Measurements from ENCODE around the gene FGFBP2. TPM values are rescaled to one million over a fixed set of nuclear protein-coding genes. Genes with fewer than 3 reads are reported as not detected.
"Not testable (repeated sequence)": the region's sequence is repeated elsewhere in the genome, so short reads cannot be mapped to it uniquely, and the experiment has no call there.

The FGFBP2 gene
- total RNA-seq, 1 donor from 2014 or later: 2.6 TPM

DNA sequence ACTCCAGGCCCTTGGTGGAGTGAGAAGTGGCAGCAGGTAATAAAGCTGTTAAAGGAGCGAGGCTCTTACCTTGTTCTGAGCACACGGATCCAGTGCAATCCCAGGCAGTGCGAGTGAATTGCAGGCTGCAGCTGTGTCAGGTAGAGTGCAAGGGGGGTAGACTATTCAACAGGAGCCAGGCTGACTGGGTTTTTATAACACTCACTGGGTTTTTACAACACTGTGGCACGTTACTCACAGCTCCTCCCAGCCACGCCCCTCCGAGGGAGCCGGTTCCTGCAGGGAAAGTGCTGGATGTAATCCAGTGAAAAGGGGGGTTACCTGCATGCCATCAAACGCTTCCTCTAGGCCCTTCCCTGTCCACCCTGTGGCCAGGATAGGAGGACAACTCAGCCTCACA, 24.8 kb downstream of the FGFBP2 start:
- intact Hi-C loops (cut with DNase I): no loop called here
- DNase-seq (ENCODE audit: low spot score): no peak

DNA sequence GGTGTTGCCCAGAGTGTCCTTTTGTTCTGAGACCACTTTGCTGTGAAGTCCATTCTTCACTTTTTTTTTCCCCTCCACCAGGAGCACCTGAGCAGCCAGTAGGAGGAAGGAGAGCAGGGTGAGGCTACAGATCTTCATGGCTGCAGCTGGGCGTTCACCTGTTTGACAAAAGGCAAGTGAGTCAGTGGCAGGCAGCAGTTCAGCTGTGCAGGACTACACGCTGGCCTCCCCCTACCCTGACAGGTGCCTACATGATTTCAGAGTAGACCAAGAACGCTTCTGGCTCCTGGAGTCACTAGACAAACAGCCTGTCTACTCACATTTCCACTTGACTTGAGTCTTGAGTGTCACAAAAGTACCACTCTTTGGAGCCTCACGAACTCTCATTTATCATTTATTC, 26.5 kb downstream of the FGFBP2 start:
- intact Hi-C loops (cut with DNase I): no loop called here
- DNase-seq (ENCODE audit: low spot score): no peak

DNA sequence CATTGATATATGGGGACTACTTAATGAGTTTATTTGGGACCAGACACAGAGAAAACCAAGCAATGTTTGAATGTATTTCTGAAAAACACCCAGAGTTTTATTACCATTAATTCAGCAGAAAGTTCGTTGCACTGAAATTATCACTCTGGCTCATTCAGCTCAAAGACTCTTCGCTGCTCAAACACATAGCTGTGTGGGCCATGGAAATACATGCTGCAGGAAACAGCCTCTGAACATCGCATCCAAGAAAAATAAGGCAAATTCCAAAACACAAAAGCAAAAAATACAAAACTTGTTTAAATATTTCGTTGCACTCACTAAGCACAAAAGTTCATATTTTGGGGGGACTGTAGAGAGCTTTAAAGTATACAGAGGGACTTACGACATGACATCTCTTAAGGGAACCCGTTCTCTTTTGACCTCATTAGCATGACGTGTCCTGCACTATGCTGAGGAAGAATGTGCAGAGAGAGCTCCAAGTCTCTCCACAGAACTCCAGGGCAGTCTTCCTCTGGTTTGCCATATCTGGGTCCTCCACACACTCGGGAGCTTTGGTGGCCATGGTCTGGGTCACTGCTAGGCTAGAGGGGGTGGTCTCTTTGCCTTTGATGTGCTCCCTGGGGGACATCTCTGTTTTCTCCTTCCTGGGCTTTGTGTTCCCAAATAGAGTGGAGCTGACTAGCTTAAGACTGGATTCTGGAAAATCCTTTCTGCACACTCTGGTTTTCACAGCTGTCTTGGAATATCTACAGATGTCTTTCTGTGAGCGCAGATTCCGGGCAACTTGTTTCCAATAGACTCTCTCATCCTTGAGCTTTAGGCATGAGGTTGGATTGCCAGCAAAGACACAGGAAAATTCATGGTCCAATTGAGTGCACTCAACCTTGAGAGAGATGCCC, 27.2 kb downstream of the FGFBP2 start:
- intact Hi-C loops (cut with DNase I): no loop called here
- DNase-seq (ENCODE audit: low spot score): no peak

DNA sequence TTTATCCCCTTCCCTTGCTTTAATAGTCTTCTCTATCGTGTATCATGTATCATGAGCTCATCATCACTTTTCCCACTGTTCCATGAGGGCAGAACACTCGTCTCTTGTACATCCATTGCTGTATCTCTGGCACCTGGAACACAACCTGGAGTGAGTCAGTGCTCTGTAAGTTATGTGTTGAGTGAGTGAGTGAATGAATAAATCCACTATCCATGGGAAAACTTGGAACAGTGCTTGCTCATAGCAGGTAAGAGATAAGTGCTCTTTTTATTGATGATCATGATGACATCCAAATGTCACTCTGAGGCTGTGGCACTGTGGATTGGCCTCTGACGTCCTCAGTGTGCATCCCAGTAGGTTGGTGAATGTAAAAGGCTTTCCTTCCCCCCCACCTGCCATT, 28.7 kb downstream of the FGFBP2 start:
- DNase-seq (ENCODE audit: low spot score): no peak
- intact Hi-C loops (cut with DNase I): no loop called here

DNA sequence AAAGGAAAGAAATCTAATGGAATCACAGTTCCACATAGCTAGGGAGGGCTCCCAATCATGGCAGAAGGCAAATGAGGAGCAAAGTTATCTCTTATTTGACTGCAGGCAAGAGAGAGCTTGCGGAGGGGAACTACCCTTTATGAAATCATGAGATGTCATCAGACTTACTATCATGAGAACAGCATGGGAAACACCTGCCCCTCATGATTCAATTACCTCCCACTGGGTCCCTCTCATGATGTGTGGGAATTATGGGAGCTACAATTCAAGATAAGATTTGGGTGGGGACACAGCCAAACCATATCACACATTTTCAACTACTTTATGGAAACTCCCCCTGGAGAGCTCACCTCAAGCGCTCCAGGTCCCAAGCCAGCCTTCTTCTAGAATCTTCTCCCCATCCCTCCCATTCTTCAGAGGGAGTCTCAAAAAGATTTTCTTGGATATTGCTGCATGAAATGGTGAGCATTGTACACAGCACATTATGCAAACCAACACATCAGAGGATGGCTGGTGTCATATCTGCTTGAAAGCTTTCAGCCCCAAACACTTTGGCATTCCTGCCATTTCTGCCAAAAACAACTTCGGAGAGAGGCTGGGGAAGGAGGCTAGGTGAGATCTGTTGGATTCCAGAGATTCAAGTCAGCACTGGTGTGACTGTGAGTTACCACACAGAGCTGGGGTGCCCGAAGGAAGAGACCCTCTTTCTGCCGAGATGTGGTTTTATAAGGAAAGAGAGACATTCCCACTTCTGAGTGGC, 31.3 kb downstream of the FGFBP2 start:
- intact Hi-C loops (cut with DNase I): no loop called here
- no peak for DNase-seq (ENCODE audit: low spot score)

DNA sequence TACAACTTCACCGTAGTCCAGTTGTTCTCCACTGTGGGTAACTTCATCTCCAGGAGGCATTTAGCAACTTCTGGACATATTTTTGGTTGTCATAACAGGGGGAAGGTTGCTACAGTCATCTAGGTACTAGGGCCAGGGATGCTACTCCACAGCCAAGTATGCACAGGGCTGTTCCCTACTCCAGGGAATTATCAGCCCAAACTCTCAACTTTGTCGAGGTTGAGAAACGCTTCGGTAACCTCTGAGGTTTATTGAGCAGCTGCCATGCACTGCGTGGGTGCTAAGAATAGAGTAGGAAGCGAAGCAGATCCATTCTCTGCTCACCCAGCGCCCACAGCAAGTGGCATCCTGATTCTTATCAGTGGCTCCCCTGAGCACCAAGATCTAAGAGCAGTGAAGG, 32.7 kb downstream of the FGFBP2 start:
- intact Hi-C loops (cut with DNase I): no loop called here
- no peak for DNase-seq (ENCODE audit: low spot score)

DNA sequence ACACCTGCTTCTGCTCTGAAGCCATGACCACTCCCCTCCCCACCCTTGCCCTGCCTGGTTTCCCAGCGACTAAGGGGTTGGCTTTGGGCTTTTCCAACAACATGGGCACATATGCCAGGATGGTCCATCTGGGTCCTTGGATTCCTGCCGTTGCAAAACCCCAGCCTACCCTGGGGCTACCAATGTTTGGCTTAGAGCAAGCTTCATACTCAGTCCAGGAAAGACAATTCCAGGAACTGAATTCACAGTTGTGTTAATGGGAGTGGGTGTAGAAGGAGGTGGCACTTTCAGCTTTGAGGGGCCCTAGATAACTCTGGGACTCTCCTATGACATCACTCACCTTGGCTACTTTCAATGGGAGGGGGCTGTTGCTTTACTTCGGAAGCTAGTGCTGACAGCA, 33.4 kb downstream of the FGFBP2 start:
- no peak for DNase-seq (ENCODE audit: low spot score)
- intact Hi-C loops (cut with DNase I): no loop called here

DNA sequence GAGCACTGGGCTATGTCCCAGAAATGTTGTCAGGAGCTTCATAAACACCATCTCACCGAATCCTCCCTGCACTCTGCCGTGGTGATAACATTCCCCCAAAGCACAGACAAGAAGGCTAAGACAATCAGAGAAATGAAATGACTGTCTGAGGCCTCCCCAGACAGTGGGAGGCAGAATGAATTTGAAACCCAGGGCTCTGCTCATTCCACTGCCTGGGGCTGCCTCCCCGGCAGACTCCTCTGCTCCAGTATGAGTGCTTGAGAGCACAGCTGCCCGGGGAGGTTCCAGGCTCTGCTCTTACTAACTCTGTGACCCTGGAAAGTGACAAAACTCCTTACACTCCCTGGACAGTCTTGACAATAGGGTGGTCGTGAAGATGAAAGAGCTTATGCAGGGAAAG, 34.1 kb downstream of the FGFBP2 start:
- intact Hi-C loops (cut with DNase I): no loop called here
- no peak for DNase-seq (ENCODE audit: low spot score)

DNA sequence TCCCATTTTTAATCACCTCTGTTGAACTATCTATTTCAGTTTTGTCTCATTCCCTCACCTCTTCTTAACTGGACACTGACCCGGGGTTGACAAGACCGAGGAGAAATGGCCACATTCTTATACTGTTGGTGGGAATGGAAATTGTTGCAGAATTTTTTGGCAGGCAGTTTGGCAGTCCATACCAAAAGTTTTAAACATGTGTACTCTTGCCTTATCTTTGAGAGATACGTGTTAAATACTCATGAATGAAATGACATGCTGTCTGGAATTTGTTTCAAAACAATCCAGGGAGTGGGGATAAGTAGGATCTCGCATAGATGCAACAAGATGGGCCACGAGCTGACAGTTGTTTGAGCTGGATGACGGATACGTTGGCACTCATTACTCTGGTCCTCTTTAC, 36.5 kb downstream of the FGFBP2 start:
- intact Hi-C loops (cut with DNase I): no loop called here
- DNase-seq (ENCODE audit: low spot score): no peak

DNA sequence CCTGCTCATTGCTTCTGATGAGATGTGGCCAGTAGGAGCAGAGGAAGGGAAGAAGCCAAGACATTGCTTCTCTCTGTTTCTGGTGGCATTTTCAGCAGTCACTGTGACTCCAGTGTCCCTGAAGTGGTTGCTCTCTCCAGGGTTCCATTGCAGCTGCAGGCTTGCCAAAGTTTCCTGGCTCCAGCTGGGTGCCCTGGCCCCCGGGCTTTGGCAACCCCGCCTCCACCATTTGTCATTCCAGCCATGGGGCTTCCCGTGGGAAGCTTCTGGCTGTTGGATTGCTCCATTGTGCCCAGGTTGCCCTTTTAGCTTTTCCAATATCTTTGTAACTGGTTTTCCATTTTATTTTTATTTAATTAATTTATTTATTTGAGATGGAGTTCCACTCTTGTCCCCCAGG, 37.1 kb downstream of the FGFBP2 start:
- intact Hi-C loops (cut with DNase I): no loop called here
- DNase-seq (ENCODE audit: low spot score): no peak

DNA sequence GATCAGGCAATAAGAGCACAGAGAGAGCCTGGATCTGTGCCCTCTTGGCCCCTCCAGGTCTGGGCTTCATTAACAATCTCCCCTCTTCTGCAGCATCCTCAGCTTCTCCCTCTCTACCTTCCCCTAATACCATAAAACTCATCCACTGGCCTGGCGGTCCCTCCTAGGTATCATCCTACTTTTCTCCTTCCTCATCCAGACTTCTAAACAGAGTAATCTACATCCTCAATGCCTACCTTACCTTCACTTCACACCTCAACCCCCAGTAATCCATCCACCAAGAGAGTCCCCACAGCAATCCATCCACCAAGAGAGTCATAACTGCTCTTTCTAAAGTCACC, 41.4 kb downstream of the FGFBP2 start:
- no peak for DNase-seq (ENCODE audit: low spot score)
- intact Hi-C loops (cut with DNase I): no loop called here

DNA sequence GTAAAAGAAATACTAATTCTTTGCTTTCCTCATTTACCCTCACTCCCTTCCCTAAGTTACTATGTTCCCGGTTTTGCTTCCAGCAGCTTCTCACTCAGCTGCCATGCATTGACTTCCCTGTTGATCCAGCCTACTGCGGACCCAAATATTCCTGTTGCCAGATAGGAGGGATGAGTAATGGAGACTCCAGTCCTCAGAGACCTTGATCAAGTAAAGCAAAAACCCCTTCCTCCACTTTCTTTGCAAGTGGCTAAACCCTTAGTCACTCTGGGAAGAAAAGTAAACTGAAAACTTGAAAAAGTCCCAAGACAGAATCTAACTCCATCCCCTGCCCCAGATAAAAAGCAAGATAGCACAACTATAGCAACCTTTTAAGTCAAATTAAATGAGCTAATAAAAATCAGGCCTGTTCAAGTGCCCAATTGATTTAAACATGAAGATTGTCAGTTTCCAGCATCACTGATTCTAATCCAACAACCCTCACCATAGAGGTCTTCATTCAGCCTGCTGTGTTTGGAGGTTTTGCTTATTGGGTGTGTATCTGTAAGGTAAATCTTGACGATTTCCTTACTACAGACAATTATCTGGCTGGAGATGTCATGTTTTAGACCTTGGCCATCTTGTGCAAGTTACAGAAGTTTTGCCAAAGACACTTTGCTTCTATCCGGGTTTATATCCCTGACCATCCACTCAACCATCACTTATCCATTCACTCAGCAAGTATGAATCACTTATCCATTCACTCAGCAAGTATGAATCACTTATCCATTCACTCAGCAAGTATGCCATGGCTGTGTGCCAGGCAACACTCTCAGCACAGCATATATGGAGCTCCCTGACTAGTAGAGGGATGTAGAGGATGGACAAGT, 42.0 kb downstream of the FGFBP2 start:
- no peak for DNase-seq (ENCODE audit: low spot score)
- intact Hi-C loops (cut with DNase I): no loop called here

DNA sequence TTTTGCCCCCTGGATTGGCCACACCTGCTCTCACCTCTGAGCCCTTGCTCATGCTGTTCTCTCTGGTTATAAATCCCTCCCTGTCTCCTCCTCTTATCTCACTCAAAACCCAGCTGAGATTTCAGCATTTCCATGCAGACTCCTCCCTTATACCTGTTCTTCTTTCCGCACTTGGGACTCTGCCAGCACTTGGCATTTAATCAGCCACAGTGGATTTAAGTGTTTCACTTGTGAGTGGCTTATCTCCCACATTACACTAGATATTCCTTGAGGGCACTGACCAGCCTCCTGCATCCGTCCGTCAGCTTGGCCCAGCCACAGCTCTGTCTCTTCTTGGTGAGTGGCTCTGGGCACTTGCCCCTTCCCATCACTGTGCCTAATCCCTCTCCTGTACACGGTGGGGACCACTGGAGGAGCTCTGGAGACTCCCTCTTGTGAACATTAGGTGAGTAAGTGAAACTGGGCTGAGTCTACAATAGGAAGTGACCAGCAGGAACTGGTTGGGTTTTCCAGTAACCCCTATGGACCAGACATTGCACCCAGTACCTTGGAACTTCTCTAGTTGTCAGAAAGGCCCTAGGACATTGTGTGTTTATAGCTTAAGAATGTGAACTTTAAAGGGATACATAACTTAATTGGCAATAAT, 44.4 kb downstream of the FGFBP2 start:
- DNase-seq (ENCODE audit: low spot score): no peak
- intact Hi-C loops (cut with DNase I): no loop called here

DNA sequence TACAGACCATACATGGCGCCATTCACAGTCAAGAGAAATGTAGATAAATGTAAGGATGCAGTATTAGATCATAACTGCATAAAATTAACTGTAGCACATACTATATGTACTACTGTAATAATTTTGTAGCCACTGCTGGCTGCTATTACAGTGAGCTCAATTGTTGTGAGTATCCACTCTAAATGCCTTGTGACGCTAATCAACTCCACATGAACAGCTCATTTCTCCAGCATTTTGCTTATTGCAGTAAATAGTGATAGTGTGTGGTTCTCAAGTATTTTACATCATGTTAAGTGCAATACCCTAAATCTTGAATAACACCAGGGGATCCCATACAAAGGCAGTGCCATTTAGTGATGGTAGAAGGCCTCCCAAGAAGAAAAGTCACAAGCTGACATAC, 45.7 kb downstream of the FGFBP2 start:
- no peak for DNase-seq (ENCODE audit: low spot score)
- intact Hi-C loops (cut with DNase I): no loop called here

DNA sequence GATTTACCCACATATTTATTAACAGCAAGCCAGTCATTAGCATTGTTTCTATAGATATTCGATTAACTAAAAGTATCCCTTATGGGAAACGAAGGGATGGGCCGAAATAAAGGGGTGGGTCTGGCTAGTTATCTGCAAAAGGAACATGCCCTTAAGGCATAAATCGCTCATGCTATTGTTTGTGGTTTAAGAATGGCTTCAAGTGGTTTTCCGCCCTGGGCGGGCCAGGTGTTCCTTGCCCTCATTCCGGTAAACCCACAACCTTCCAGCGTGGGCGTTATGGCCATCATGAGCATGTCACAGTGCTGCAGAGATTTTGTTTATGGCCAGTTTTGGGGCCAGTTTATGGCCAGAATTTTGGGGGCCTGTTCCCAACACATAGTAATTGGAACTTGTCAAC, 46.6 kb downstream of the FGFBP2 start:
- intact Hi-C loops (cut with DNase I); DNase-seq (ENCODE audit: low spot score): not testable (repeated sequence)

DNA sequence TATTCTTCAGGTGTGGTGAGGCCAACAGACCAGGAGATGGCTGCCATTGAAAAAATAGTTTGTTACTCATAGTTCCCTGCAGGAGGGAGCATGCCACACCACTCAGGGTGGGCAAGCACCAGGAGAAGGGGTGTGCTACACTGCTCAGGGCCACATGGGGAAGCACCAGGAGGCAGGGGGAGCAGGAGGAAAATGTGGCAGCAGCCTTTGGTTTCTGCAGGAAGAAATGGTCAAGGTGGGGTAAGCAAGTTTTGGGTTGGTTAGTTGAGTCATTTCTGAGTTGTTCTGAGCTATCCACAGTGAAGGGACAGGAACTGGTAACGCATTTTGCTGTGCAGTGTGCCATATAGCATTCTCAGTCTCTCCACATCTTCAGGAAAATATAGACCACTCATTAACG, 48.2 kb downstream of the FGFBP2 start:
- intact Hi-C loops (cut with DNase I): no loop called here
- DNase-seq (ENCODE audit: low spot score): no peak

DNA sequence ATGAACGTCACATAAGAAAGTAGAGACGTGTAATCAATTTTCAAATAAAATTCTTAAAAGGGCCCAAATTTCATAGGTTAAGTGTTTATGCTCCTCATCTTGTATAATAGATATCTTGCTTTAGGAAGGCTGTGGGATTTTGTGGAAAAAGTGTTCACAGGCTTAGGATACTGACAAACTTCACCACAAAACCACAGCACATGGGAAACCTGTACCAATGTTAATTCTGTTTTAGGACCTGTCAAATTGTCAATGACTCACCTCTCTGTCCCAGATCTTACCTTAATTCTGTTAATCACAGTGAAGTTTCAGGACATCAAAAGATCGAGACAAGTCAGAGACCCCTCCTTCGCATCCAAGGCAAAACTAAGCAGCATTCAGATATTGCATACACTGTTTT, 48.7 kb downstream of the FGFBP2 start:
- no peak for DNase-seq (ENCODE audit: low spot score)
- intact Hi-C loops (cut with DNase I): no loop called here

DNA sequence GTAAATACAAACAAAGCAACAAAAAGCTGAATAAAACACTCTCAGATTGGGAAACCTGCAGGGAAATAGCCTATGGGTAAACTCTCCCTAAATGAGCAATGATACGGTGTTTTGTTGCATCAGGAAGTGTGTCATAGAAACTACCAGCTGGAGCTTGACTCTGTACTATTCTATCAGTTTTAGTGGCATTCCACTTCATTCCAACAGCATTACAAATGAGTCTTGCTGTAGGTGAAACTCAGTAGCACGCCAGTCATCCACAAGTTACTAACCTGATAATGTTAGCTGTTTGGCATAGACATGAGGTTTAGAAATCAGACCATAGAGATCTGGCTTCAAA, 49.4 kb downstream of the FGFBP2 start:
- no peak for DNase-seq (ENCODE audit: low spot score)
- intact Hi-C loops (cut with DNase I): no loop called here

DNA sequence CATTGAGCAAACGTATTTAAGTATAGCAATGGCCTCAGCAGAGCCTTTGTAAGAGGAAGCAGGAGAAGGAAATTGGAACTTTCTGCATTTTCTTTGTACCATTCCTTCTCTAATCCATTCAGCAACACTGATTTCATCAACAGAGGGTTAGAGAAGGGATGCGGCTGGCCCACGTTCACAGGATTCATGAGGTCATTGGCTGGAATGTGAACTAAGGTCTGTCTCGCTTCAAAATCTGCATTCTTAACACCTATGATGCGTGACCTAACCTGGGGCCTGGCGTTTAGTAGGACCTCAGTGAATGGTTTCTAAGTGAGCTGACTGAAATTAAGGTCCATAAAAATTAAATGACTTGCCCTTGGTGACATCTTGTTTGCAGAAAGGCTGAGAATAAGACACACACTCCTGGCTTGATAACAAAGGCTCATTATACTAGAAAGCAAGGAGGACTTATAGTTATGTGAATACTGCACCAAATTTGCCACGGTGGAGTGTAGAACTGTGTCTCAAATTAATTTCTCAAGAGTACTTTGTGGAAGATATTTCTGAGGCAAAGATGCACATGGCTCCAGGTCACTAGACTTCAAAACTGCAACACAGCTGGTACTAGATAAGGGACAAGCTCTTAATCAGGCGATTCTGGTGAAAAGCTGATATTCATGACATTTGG, 49.9 kb downstream of the FGFBP2 start:
- intact Hi-C loops (cut with DNase I): no loop called here
- DNase-seq (ENCODE audit: low spot score): no peak

All from cardiac septum (tissue), 1 donor.